T-helper 1 cell treated with Interleukin-12 subunit alpha and Interleukin-12 subunit beta and Interleukin-4 antibody, amounts not matched to agents 30 μg/mL and 1 μg/mL, for 36 hours (primary cell): ENCODE data around the gene GPATCH1.

Experiments used
- H3K27ac Mint-ChIP-seq: one replicate; pipeline ENCODE4 v1.8.0; 2021; ENCODE audit warnings: mild to moderate bottlenecking, mixed read lengths
- H3K27me3 Mint-ChIP-seq: one replicate; pipeline ENCODE4 v1.8.0; 2021; ENCODE audit warnings: low read depth, mixed read lengths
- H3K36me3 Mint-ChIP-seq: one replicate; pipeline ENCODE4 v1.8.0; 2021; ENCODE audit warnings: low read depth, mixed read lengths
- H3K4me1 Mint-ChIP-seq: one replicate; pipeline ENCODE4 v1.8.0; 2021; ENCODE audit warnings: low read depth, mixed read lengths
- H3K4me3 Mint-ChIP-seq: one replicate; pipeline ENCODE4 v1.8.0; 2021; ENCODE audit warnings: mild to moderate bottlenecking, moderate library complexity, mixed read lengths
- H3K9me3 Mint-ChIP-seq: one replicate; pipeline ENCODE4 v1.8.0; 2021; ENCODE audit warnings: mixed read lengths

GPATCH1 gene

GRCh38 chr19:33052352-33052972 is 28.5 kb upstream of the GPATCH1 start:
- Mint-ChIP-seq H3K4me1 (no peaks in the 10 kb centered on the region), H3K4me3 (no peak overlapping the region), H3K36me3 (no peaks in the 10 kb centered on the region), H3K27ac (no peak overlapping the region), H3K27me3 (no peaks in the 10 kb centered on the region), H3K9me3 (no peaks in the 10 kb centered on the region)

- H3K4me3 Mint-ChIP-seq = no peak overlapping the region
- H3K27me3 Mint-ChIP-seq = peaks cover 3% of the 10 kb centered on the region
- no peaks in the 10 kb centered on the region for H3K36me3 Mint-ChIP-seq
- H3K9me3 Mint-ChIP-seq = no peaks in the 10 kb centered on the region
- no peaks in the 10 kb centered on the region for H3K4me1 Mint-ChIP-seq
- no peak overlapping the region for H3K27ac Mint-ChIP-seq
These were observed 26.4 kb upstream of the GPATCH1 start for GRCh38 chr19:33054623-33055022.

GRCh38 chr19:33055718-33056117 is 25.3 kb upstream of the GPATCH1 start:
- H3K27ac Mint-ChIP-seq = no peak overlapping the region
- no peak overlapping the region for H3K4me3 Mint-ChIP-seq
- H3K36me3 Mint-ChIP-seq = no peaks in the 10 kb centered on the region
- no peaks in the 10 kb centered on the region for H3K4me1 Mint-ChIP-seq
- no peaks in the 10 kb centered on the region for H3K9me3 Mint-ChIP-seq
- H3K27me3 Mint-ChIP-seq = peaks cover 9% of the 10 kb centered on the region

GRCh38 chr19:33060586-33060985 is 20.4 kb upstream of the GPATCH1 start:
- H3K4me1 Mint-ChIP-seq = no peaks in the 10 kb centered on the region
- H3K27me3 Mint-ChIP-seq = peaks cover 30% of the 10 kb centered on the region
- no peak overlapping the region for H3K27ac Mint-ChIP-seq
- H3K9me3 Mint-ChIP-seq = no peaks in the 10 kb centered on the region
- H3K4me3 Mint-ChIP-seq = no peak overlapping the region
- H3K36me3 Mint-ChIP-seq = no peaks in the 10 kb centered on the region

GRCh38 chr19:33062902-33063301 is 18.1 kb upstream of the GPATCH1 start:
- no peaks in the 10 kb centered on the region for H3K4me1 Mint-ChIP-seq
- H3K27me3 Mint-ChIP-seq = peaks cover 44% of the 10 kb centered on the region
- no peaks in the 10 kb centered on the region for H3K9me3 Mint-ChIP-seq
- no peaks in the 10 kb centered on the region for H3K36me3 Mint-ChIP-seq
- no peak overlapping the region for H3K27ac Mint-ChIP-seq
- H3K4me3 Mint-ChIP-seq = no peak overlapping the region

GRCh38 chr19:33063356-33063752 is 17.6 kb upstream of the GPATCH1 start:
- no peaks in the 10 kb centered on the region for H3K4me1 Mint-ChIP-seq
- no peak overlapping the region for H3K27ac Mint-ChIP-seq
- H3K36me3 Mint-ChIP-seq = no peaks in the 10 kb centered on the region
- H3K9me3 Mint-ChIP-seq = no peaks in the 10 kb centered on the region
- H3K4me3 Mint-ChIP-seq = no peak overlapping the region
- H3K27me3 Mint-ChIP-seq = peaks cover 44% of the 10 kb centered on the region

- Mint-ChIP-seq H3K27ac (no peak overlapping the region), H3K4me1 (no peaks in the 10 kb centered on the region), H3K4me3 (peak overlapping the region; percentile 57), H3K9me3 (no peaks in the 10 kb centered on the region), H3K27me3 (peaks cover 44% of the 10 kb centered on the region), H3K36me3 (no peaks in the 10 kb centered on the region)
These were observed 17.1 kb upstream of the GPATCH1 start for GRCh38 chr19:33063753-33064457.

- Mint-ChIP-seq H3K36me3 (no peaks in the 10 kb centered on the region), H3K4me1 (no peaks in the 10 kb centered on the region), H3K4me3 (peak overlapping the region; percentile 57), H3K27ac (no peak overlapping the region), H3K9me3 (no peaks in the 10 kb centered on the region), H3K27me3 (peaks cover 43% of the 10 kb centered on the region)
These were observed 16.6 kb upstream of the GPATCH1 start for GRCh38 chr19:33064458-33064791.

- Mint-ChIP-seq H3K27me3 (peaks cover 40% of the 10 kb centered on the region), H3K4me3 (peak within 1 kb of the TSS; percentile 57), H3K36me3 (no peaks in the 10 kb centered on the region), H3K27ac (no peak within 1 kb of the TSS), H3K9me3 (no peaks in the 10 kb centered on the region), H3K4me1 (no peaks in the 10 kb centered on the region)
These were observed 16.0 kb upstream of the GPATCH1 start, which contains the start of gene RHPN2 for GRCh38 chr19:33064792-33065550. Gene RHPN2, minus strand, starts transcription at chr19:33064888. Its CDS starts 36 bp downstream, at chr19:33064852.

- H3K9me3 Mint-ChIP-seq = no peaks in the 10 kb centered on the region
- H3K4me3 Mint-ChIP-seq = peak overlapping the region; percentile 35
- no peaks in the 10 kb centered on the region for H3K4me1 Mint-ChIP-seq
- H3K36me3 Mint-ChIP-seq = no peaks in the 10 kb centered on the region
- peaks cover 32% of the 10 kb centered on the region for H3K27me3 Mint-ChIP-seq
- H3K27ac Mint-ChIP-seq = no peak overlapping the region
These were observed 14.4 kb upstream of the GPATCH1 start for GRCh38 chr19:33066543-33066942.

GRCh38 chr19:33067121-33067520 is 13.9 kb upstream of the GPATCH1 start:
- no peak overlapping the region for H3K27ac Mint-ChIP-seq
- H3K4me1 Mint-ChIP-seq = no peaks in the 10 kb centered on the region
- H3K4me3 Mint-ChIP-seq = no peak overlapping the region

GRCh38 chr19:33071887-33072286 is 9.1 kb upstream of the GPATCH1 start:
- Mint-ChIP-seq H3K4me3 (no peak overlapping the region), H3K9me3 (no peaks in the 10 kb centered on the region), H3K36me3 (no peaks in the 10 kb centered on the region), H3K27ac (no peak overlapping the region), H3K27me3 (peaks cover 4% of the 10 kb centered on the region), H3K4me1 (no peaks in the 10 kb centered on the region)

More at GRCh38 chr19:33067121-33067520, 13.9 kb upstream of the GPATCH1 start:
- H3K36me3 Mint-ChIP-seq = no peaks in the 10 kb centered on the region
- H3K9me3 Mint-ChIP-seq = no peaks in the 10 kb centered on the region
- peaks cover 29% of the 10 kb centered on the region for H3K27me3 Mint-ChIP-seq

GRCh38 chr19:33075519-33075918 is 5.5 kb upstream of the GPATCH1 start:
- no peak overlapping the region for H3K4me3 Mint-ChIP-seq
- H3K4me1 Mint-ChIP-seq = peaks cover 7% of the 10 kb centered on the region
- H3K36me3 Mint-ChIP-seq = no peaks in the 10 kb centered on the region
- H3K9me3 Mint-ChIP-seq = no peaks in the 10 kb centered on the region
- H3K27me3 Mint-ChIP-seq = no peaks in the 10 kb centered on the region
- no peak overlapping the region for H3K27ac Mint-ChIP-seq

GRCh38 chr19:33085570-33086128 is 4.7 kb downstream of the GPATCH1 start:
- H3K9me3 Mint-ChIP-seq = no peaks in the 10 kb centered on the region
- H3K36me3 Mint-ChIP-seq = peaks cover 13% of the 10 kb centered on the region
- no peaks in the 10 kb centered on the region for H3K27me3 Mint-ChIP-seq
- no peak overlapping the region for H3K27ac Mint-ChIP-seq
- H3K4me3 Mint-ChIP-seq = no peak overlapping the region
- H3K4me1 Mint-ChIP-seq = peaks cover 17% of the 10 kb centered on the region
